RCC 7860 (cell line): Measurements from ENCODE around the gene TMEM127.
"Not testable (repeated sequence)": the region's sequence is repeated elsewhere in the genome, so short reads cannot be mapped to it uniquely, and the experiment has no call there.

Experiments
- DNase-seq: peaks from one replicate; pipeline ENCODE4 v3.0.0-alpha.2; 2015; ENCODE audit warnings: low spot score
- FAIRE-seq: peaks from 2 replicates; lab custom pipeline; 2012; peaks lifted over from hg19 to GRCh38; lab: Jason Lieb, UNC

Gene TMEM127

DNA sequence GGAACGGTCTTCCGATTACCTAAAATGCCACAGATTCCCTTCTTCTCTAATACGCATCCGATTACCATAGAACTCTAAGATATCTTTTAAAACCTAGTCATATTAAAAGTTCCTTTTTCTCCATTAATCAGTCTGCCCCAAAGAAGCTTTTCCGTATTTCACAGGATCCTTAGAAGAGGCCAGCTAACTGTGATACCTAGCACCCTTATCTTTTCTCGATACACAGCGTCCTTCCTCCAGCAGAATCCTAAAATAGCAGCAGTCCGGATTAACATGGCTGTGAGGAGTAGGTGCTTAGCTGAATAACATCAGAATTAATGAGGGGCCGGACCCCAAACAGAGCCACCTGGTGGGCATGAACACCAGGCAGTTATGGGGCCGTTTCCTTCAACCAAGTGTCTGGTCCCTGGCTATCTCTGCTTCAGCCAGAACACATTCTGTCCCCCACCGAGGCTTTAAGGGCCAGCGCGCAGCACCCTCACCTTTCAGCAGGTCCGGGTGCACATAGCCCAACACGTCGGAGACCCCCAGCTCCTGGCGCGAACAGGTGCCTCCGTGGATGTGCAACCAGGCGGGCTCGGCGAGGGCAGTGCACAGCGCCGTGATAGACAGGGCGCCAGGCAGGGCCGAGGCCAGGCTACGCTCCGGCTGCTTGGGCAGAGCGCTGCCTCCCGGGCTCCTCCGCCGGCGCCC, 995 bp downstream of the TMEM127 start:
- no peak for FAIRE-seq
- DNase-seq, result no peak

DNA sequence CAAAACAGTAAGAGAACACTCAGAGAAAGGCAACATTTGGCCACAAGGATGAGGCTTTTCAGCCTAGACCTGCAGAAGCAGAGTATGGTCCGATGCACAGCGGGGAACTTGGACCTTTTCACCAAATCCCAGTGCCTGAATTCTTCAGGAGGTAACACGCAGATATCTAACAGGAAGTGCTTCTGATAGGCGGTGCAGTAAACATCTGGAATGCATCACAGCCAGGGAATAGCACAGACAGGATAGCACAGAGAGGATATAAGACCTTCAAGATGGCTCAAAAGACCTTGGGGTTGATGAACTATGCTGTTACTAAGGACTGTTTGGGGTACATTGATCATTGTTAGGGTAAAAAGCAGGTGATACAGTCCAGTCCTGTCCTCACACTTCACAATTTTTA, 1.7 kb downstream of the TMEM127 start:
- DNase-seq, result no peak
- FAIRE-seq, result no peak

- DNase-seq (no peak), FAIRE-seq (no peak)
Observed at GRCh38 chr2:96262306-96262705, 3.5 kb downstream of the TMEM127 start.

GRCh38 chr2:96261328-96262003, 4.3 kb downstream of the TMEM127 start:
- DNase-seq (no peak), FAIRE-seq (no peak)

GRCh38 chr2:96260387-96261260, 5.2 kb downstream of the TMEM127 start:
- DNase-seq (peak; percentile 74), FAIRE-seq (peak; percentile 21)

DNA sequence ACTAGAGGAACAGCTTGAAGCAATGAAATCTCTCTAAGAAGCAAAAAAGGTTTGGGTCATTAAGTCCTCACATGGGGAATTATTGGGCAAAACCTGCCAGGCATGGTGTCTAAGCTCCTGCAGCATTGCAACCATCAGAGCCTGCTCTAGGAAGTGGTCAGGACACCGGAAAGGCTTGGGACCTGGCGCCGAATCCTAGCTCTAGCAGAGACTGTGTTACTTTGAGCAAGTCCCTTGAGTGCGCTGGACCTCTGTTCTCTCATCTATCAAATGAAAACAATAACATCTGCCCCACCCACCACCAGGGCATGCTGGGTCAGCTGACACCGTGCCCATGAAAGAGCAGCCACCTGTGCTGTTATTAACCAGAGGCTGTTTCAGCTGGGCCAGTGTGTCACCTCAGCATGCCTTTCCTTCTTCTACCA, 6.3 kb downstream of the TMEM127 start:
- FAIRE-seq (no peak), DNase-seq (no peak)

- DNase-seq (no peak), FAIRE-seq (no peak)
Observed at GRCh38 chr2:96258166-96259022, 7.4 kb downstream of the TMEM127 start.

DNA sequence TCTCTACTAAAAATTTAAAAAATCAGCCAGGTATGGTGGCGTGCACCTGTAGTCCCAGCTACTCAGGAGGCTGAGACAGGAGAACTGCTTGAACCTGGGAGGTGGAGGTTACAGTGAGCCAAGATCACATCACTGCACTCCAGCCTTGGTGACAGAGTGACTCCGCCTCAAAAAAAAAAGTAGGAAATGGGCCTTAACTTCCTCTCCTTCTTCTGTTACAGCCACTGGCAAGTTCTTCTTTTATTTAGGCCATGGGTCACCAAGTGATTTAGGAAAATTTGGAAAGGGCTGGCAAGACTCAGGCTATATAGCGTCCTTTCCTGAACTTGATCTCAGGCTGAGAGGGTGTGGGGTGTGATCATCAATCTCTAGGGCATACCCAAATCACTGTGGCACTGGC, 8.1 kb downstream of the TMEM127 start:
- not testable (repeated sequence) for DNase-seq, FAIRE-seq

- no peak for DNase-seq
- FAIRE-seq, result no peak
Observed at GRCh38 chr2:96256611-96257113, 9.1 kb downstream of the TMEM127 start.

DNA sequence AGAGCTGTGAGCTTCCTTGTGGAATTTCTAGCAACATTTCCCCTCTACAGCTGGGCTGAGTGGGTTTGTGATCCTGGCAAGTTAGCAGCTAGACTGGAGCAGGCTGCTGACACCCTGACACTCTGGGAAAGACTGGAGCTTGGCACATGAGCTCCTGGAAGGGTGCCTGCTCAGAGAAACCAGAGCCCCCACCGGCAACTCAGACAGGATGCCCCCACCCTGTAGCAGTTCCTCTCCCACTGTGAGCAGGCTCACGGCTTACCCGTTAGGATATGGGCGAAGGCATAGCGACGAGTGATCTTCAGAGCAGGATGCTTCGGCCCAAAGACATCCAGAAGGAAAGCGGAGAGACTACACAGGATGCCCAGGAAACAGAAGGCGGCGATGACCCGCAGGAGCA, 11.2 kb downstream of the TMEM127 start:
- DNase-seq (no peak), FAIRE-seq (no peak)

DNA sequence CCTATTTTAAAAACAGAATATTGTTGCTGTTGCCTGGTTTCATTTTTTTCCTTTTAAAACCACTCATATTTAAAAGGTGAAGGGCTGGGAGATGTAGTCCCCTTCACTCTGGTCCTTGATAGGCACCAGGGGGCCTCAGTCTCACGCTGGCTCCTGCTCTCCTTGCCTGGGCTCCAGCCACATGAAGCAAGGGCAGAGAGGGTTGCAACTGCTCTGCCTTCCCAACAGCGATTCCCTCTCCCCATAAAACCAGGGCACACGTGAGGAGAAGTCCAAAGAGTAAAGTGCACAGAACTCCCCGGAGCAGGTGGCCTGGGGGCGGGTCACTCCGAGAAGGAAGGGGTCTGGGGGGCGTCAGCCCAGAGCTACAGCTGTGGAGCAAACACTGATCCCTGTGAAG, 12.8 kb downstream of the TMEM127 start:
- no peak for FAIRE-seq
- no peak for DNase-seq

- no peak for FAIRE-seq
- DNase-seq, result no peak
Observed at GRCh38 chr2:96252526-96252925, 13.3 kb downstream of the TMEM127 start.

GRCh38 chr2:96251721-96252292, 14.0 kb downstream of the TMEM127 start:
- DNase-seq (peak; percentile 90), FAIRE-seq (peak; percentile 83)

GRCh38 chr2:96250188-96250587, 15.6 kb downstream of the TMEM127 start:
- DNase-seq, result no peak
- FAIRE-seq, result no peak

GRCh38 chr2:96249654-96250053, 16.1 kb downstream of the TMEM127 start:
- DNase-seq, result no peak
- FAIRE-seq, result no peak

- DNase-seq, result no peak
- no peak for FAIRE-seq
Observed at GRCh38 chr2:96248624-96249023, 17.2 kb downstream of the TMEM127 start.

GRCh38 chr2:96247896-96248295, 17.9 kb downstream of the TMEM127 start:
- DNase-seq (no peak), FAIRE-seq (no peak)

DNA sequence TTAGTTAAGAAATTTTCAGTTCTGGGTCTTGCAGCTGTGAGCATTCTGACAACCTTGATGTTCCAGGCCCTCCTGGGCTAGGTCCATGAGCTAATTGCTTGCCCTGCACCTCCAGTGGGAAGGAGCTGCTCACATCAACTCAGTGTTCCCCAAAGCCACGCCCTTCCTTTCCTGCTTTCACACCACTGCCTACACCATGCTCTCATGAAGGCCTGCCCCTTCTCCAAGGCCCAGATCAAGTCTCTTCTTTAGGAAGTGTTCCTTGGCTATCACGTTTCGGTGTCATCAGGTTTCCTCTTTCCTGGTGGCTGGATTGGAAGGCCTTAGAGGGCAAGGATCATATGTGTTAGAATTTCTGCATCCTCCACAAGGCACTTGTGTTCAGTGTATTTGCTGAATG, 18.8 kb downstream of the TMEM127 start:
- DNase-seq (no peak), FAIRE-seq (no peak)

DNA sequence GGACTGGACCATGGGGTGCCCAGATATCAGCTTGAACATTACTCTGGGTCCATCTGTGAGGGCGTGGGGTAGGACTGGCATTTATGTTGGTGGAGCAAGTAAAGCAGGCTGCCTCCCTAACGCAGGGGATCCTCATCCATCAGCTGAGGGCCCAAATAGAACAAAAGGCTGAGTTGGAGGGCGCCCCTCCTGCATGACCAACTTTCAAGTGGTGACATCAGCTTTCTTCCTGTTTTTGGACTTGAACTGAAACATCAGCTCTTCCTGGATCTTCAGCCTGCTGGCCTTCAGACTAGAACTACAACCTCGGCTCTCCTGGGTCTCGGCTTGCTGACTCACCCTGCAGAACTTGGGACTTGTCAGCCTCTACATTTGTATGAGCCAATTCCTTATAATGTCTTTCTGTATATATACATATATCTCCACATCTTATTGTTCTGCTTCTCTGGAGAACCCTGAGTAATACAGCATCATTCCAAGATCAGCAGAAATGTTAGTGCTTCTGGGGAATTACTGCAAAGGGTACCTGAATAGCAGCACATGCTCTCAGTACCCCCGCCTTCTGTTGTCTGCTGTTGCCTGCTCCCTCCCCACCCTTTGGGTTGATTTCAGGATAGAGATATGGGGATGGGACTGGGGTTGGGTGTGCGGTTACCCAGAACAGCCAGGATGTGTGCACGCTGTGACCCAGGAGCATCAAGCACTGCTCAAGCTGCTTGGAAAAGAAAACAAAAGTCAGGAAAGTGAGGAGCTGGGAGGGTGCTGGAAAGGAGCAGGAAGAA, 20.0 kb downstream of the TMEM127 start:
- no peak for DNase-seq
- FAIRE-seq, result no peak
